Endothelial cell of umbilical vein (primary cell): ENCODE results near the gene USP2. TPM values are rescaled to one million over a fixed set of nuclear protein-coding genes. Genes with fewer than 3 reads are reported as not detected.

Experiments
- BruUV-seq: library from RNA; stranded (reverse); fragments of 400-500 nt; replicated peaks from 2 replicates; lab custom pipeline; 2021; lab: Mats Ljungman, UMichigan
- CTCF ChIA-PET: fragments of 300-600, 350-600 bp; sonication (Branson Sonifier 250); formaldehyde crosslinking; loops from one replicate; lab custom pipeline; 2021; ENCODE audit warnings: antibody characterized with exemption, inconsistent platforms; lab: Charles Lee
- POLR2A ChIA-PET: fragments of 300-600, 350-600 bp; sonication (Branson Sonifier 250); formaldehyde crosslinking; loops from one replicate; lab custom pipeline; 2021; ENCODE audit warnings: antibody characterized with exemption, inconsistent platforms; lab: Charles Lee
- DNase-seq: peaks from one replicate; pipeline ENCODE4 v3.0.0-alpha.2; 2011; ENCODE audit warnings: low read depth, low spot score
- FAIRE-seq: peaks from 2 replicates; lab custom pipeline; 2011; peaks lifted over from hg19 to GRCh38; lab: Jason Lieb, UNC
- H2AFZ ChIP-seq: 2 replicates; pipeline ENCODE4 v1.6.0; 2012; ENCODE audit warnings: low read depth, low read length, control low read depth, inconsistent platforms
- H3K27ac ChIP-seq: 2 replicates; pipeline ENCODE4 v1.5.1; 2011; ENCODE audit warnings: low read depth, mild to moderate bottlenecking, control low read depth, low read length, moderate library complexity; ENCODE audit not compliant: insufficient read depth
- H3K27me3 ChIP-seq, 2 experiments: 2 replicates each; pipeline versions ENCODE4 v1.6.0 to v1.6.1; 2011; ENCODE audit warnings: low read length in 2 of 2, mixed read lengths in 1 of 2; ENCODE audit not compliant: control insufficient read depth in 2 of 2, insufficient read depth in 2 of 2
- H3K36me3 ChIP-seq, 2 experiments: 2 replicates in 1 of 2; 3 replicates in 1 of 2; pipeline ENCODE4 v1.5.1; 2011; ENCODE audit warnings: low read length in 2 of 2, mild to moderate bottlenecking in 1 of 2, moderate library complexity in 1 of 2; ENCODE audit not compliant: control insufficient read depth in 2 of 2, insufficient read depth in 2 of 2; ENCODE audit errors: extremely low read depth in 1 of 2
- H3K4me1 ChIP-seq: 3 replicates; pipeline ENCODE4 v1.5.1; 2011; ENCODE audit warnings: mild to moderate bottlenecking, low read length; ENCODE audit not compliant: control insufficient read depth, insufficient read depth; ENCODE audit errors: extremely low read depth
- H3K4me2 ChIP-seq: 2 replicates; pipeline ENCODE4 v1.6.1; 2011; ENCODE audit warnings: low read length, control low read depth, mixed read lengths; ENCODE audit not compliant: insufficient read depth
- H3K4me3 ChIP-seq, 3 experiments: fragments of 200-600 bp in 1 of 3; sonication (generic), shearing (Covaris generic) in 1 of 3; replicated peaks in 1 of 3; 2 replicates each; pipeline ENCODE4 v1.5.1; 2011 to 2016; ENCODE audit warnings: control low read depth in 3 of 3, low read length in 3 of 3, mild to moderate bottlenecking in 2 of 3, inconsistent platforms in 1 of 3, low read depth in 1 of 3, moderate library complexity in 1 of 3; ENCODE audit not compliant: insufficient read depth in 1 of 3
- H3K79me2 ChIP-seq: 2 replicates; pipeline ENCODE4 v1.6.0; 2012; ENCODE audit warnings: low read length, inconsistent platforms; ENCODE audit not compliant: control insufficient read depth, insufficient read depth
- H3K9ac ChIP-seq: replicated peaks from 2 replicates; pipeline ENCODE3; 2011; ENCODE audit warnings: low read length, control low read depth; ENCODE audit not compliant: insufficient read depth; ENCODE audit errors: extremely low read depth
- H3K9me1 ChIP-seq: replicated peaks from 3 replicates; pipeline ENCODE4 v1.6.0; 2011; ENCODE audit warnings: mild to moderate bottlenecking, low read length; ENCODE audit not compliant: control insufficient read depth, insufficient read depth; ENCODE audit errors: extremely low read depth
- H3K9me3 ChIP-seq: replicated peaks from 2 replicates; pipeline ENCODE4 v1.5.1; 2012; ENCODE audit warnings: low read length, inconsistent platforms; ENCODE audit not compliant: control insufficient read depth, insufficient read depth
- H4K20me1 ChIP-seq: replicated peaks from 2 replicates; pipeline ENCODE3; 2011; ENCODE audit warnings: mild to moderate bottlenecking, low read length; ENCODE audit not compliant: control insufficient read depth, insufficient read depth; ENCODE audit errors: extremely low read depth
- EZH2 ChIP-seq: IDR thresholded peaks from 2 replicates; pipeline ENCODE4 v1.6.1; 2012; ENCODE audit warnings: borderline replicate concordance, low read depth, mild to moderate bottlenecking, moderate library complexity, low read length, inconsistent platforms; ENCODE audit not compliant: severe bottlenecking
- GATA2 ChIP-seq: IDR thresholded peaks from 2 replicates; pipeline ENCODE4 v1.7.0; 2011; ENCODE audit warnings: low read depth, mild to moderate bottlenecking, moderate library complexity, mixed read lengths, low read length; ENCODE audit not compliant: insufficient read length, insufficient read depth
- MYC ChIP-seq: IDR thresholded peaks from one replicate; pipeline ENCODE4 v1.6.1; 2011; ENCODE audit warnings: mild to moderate bottlenecking, low read depth, low read length
- POLR2AphosphoS5 ChIP-seq: IDR thresholded peaks from 2 replicates; pipeline ENCODE4 v1.6.1; 2012; ENCODE audit warnings: low read depth, mild to moderate bottlenecking, control low read depth, low read length, moderate library complexity; ENCODE audit not compliant: insufficient read depth
- dilution Hi-C: fragments of 300-500 bp; cut with MboI; formaldehyde crosslinking; loops from one replicate; pipeline ENCODE4 v1.15.0; 2019; ENCODE audit warnings: low sequenced_read_pairs; ENCODE audit not compliant: extremely low pct_ligation_motif_present
- intact Hi-C: fragments of 100-400 bp; cut with micrococcal nuclease; formaldehyde crosslinking; loops from one replicate; pipeline ENCODE4 v1.10.0; 2022
- polyA plus RNA-seq, 4 experiments: library from polyadenylated mRNA; depleted of rRNA in 3 of 4; stranded (reverse) in 3 of 4; unstranded in 1 of 4; fragments of >200 nt; gene quantifications; 2 replicates each; pipeline versions ENCODE4 v1.2.1 to v1.2.3, GENCODE V29; 2011 to 2012; ENCODE audit warnings: missing spikeins in 1 of 4
- total RNA-seq: library from RNA; stranded (reverse); gene quantifications from 2 replicates; pipeline ENCODE4 v1.2.3, GENCODE V29; 2021

USP2 gene
- total and polyA plus RNA-seq, 2 donors (not counting 3 experiments of a cell fraction or from before 2014, with no cell fraction given): 0.21 to 1.2 TPM

DNA sequence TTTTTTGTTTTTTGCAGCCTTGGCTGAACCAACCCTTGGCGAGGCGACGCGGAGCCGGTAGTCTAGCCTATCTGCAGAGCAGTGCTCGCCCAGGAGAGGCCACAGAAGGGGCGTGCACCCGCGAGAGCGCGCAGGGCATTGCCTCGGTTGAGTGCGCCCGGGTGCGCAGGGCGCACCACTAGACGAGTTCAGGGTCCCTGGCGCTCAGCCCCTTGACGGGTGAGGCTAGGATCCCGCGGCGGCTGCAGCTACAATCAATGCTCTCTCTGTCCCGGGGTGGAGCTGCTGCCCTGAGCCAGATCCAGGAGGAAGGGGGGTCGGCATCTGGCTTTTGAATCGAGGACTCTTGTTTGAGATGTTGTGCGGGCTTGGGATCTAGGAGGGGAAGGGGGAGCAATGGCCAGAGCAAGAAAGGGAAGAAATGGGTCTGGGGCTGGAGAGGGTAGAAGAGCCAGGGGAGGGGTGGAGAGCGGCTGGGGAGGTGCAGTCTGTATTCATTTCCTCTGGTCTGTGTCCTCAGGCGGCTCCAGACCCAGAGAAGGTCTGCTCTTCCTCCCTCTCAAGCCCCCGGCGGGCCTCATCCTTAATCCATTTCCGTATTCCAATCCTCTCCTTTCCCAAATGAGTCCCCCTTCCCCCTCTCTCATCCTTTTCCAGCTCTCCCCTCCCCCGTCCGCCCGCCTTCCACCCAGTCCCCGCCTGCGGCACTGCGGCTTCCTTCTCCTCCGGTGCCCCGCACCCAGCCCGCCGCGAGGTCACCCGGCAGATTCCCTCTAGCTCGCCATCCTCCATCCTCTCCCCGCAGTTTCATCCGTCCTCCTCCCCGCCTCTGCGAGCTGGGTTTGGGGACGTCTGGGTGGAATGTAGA is 40.7 kb upstream of the USP2 start:
- ChIA-PET POLR2A (no interaction called here), CTCF (no interaction called here)
- H3K4me3 ChIP-seq: no peak overlapping the region
- H3K4me1 ChIP-seq: no peaks in the 10 kb centered on the region
- intact Hi-C loops (no loop called here), dilution Hi-C loops (no loop called here)
- H3K27me3 ChIP-seq: peaks cover 26 to 33% of the 10 kb centered on the region in 2 experiments
- H3K27ac ChIP-seq: no peak overlapping the region
- no peaks in the 10 kb centered on the region for H4K20me1 ChIP-seq
- H3K36me3 ChIP-seq: no peaks in the 10 kb centered on the region
- no peaks in the 10 kb centered on the region for H3K9me3 ChIP-seq
- BruUV-seq: no TSS peak
- no peaks in the 10 kb centered on the region for H3K79me2 ChIP-seq
- H3K4me2 ChIP-seq: no peak overlapping the region
- DNase-seq (no peak), FAIRE-seq (no peak)
- H3K9me1 ChIP-seq: no peaks in the 10 kb centered on the region
- TF ChIP-seq MYC (no peak), EZH2 (peak; percentile 73)
- H3K9ac ChIP-seq: no peak overlapping the region
- no peak overlapping the region for H2AFZ ChIP-seq

DNA sequence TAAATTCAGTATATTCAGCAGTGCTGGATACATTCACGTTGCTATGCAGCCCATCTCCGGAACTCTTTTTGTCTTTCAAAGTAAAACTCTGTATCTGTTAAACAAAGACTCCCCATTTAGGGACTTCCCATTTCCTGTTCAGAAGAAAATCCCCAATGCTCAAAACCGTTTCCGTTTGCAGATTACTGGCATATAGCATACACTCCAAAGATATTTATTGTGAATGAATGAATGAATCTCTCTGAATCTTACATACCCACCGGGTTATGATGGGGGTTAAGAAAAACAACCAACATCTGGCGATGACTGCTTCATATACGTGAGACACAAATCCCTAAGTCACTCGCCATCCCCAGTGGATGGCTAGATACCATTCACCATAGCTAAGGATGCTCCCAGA is 39.9 kb upstream of the USP2 start:
- H3K27ac ChIP-seq: no peak overlapping the region
- H3K79me2 ChIP-seq: no peaks in the 10 kb centered on the region
- no peaks in the 10 kb centered on the region for H3K9me1 ChIP-seq
- no peak overlapping the region for H3K9ac ChIP-seq
- DNase-seq: no peak
- H3K4me1 ChIP-seq: no peaks in the 10 kb centered on the region
- H4K20me1 ChIP-seq: no peaks in the 10 kb centered on the region
- no peak overlapping the region for H3K4me2 ChIP-seq
- no peaks in the 10 kb centered on the region for H3K36me3 ChIP-seq
- H2AFZ ChIP-seq: no peak overlapping the region
- H3K27me3 ChIP-seq: peaks cover 26 to 32% of the 10 kb centered on the region in 2 experiments
- ChIA-PET POLR2A (no interaction called here), CTCF (no interaction called here)
- H3K4me3 ChIP-seq: no peak overlapping the region
- TF ChIP-seq POLR2AphosphoS5 (no peak), GATA2 (no peak), EZH2 (no peak), MYC (no peak)
- no TSS peak for BruUV-seq
- no peak for FAIRE-seq
- intact Hi-C loops (no loop called here), dilution Hi-C loops (no loop called here)
- no peaks in the 10 kb centered on the region for H3K9me3 ChIP-seq
